Ovary (tissue), 3 donors: Measurements from ENCODE around the gene C9orf50.

Experiments
- POLR2A ChIP-seq: fragments of 450-650 bp; IDR thresholded peaks from one replicate; pipeline ENCODE4 v1.6.1; 2017; ENCODE audit warnings: antibody characterized with exemption, mild to moderate bottlenecking, moderate library complexity
- TF ChIP-seq, protein P1 (sequence below), 3 donors: fragments of 450-650 bp in 2 of 3; fragments of 200-600 bp in 1 of 3; IDR thresholded peaks; one replicate each; pipeline versions ENCODE4 v1.5.1 to v1.8.0; 2016 to 2022; ENCODE audit warnings: antibody characterized with exemption in 3 of 3, mild to moderate bottlenecking in 1 of 3
- donor health status: DM: no; HTN: no; CAD: no.

DNA sequence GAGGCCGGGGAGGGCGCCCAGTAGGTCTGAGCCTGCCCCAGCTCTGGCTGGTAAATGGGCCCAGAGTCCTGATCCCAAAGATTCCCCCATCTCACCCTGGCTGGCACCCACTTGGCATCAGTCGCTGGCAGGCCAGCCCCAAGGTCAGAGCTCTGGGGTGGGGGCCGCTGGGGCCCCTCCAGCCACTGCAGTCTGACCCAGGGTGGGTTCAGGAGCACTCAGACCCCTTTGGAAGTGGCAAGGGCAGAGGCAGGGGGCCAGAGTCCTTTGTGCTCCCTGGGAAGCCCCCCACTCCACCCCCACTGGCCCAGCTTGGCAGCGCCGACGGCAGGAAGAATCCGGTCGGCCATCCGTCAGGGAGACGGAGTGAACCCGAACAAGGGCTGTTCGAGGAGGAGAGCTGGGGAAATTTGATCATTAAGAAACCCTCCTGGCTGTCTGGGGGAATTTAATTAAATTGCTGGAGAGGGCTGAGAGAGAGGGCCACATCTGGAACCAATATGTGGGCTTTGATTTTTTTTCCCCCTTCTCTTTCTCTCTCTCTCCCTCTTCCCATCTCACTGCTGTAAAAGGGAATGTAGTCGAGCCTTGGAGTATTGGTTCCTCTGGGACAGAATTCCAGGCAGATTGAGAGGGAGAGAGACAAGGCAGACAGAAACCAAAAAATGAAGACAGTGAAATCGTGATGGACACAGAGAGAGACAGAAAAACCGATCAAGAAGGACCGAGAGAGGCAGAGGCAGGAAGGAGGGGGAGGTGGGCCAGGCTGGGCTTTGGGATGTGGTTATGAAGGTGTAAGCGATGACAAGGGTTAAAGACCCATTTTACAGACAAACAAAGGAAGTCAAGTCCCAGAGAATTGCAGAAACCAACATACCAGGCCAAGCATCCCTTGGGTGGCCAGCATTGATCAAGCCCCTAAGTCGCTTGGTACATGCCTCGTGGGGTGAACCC, 29.1 kb upstream of the C9orf50 start:
- no peak for TF ChIP-seq POLR2A
- TF ChIP-seq, protein P1, sequence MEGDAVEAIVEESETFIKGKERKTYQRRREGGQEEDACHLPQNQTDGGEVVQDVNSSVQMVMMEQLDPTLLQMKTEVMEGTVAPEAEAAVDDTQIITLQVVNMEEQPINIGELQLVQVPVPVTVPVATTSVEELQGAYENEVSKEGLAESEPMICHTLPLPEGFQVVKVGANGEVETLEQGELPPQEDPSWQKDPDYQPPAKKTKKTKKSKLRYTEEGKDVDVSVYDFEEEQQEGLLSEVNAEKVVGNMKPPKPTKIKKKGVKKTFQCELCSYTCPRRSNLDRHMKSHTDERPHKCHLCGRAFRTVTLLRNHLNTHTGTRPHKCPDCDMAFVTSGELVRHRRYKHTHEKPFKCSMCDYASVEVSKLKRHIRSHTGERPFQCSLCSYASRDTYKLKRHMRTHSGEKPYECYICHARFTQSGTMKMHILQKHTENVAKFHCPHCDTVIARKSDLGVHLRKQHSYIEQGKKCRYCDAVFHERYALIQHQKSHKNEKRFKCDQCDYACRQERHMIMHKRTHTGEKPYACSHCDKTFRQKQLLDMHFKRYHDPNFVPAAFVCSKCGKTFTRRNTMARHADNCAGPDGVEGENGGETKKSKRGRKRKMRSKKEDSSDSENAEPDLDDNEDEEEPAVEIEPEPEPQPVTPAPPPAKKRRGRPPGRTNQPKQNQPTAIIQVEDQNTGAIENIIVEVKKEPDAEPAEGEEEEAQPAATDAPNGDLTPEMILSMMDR (IDR thresholded peaks at IDR 0.05) = no peak
